Kidney (tissue), 14 donors: ENCODE results near the gene TMEM40. TPM values are rescaled to one million over a fixed set of nuclear protein-coding genes. Genes with fewer than 3 reads are reported as not detected.

ENCODE experiments used
- DNase-seq, 5 donors: peaks; one replicate each; pipeline ENCODE4 v3.0.0-alpha.2; 2013 to 2020
- FAIRE-seq: peaks from 2 replicates; lab custom pipeline; 2012; peaks lifted over from hg19 to GRCh38; lab: Jason Lieb, UNC
- H3K27ac ChIP-seq, 2 donors: one replicate each; pipeline ENCODE4 v1.7.0; 2013; ENCODE audit warnings: low read depth in 2 of 2, low read length in 2 of 2, inconsistent platforms in 1 of 2
- H3K27me3 ChIP-seq: one replicate; pipeline ENCODE4 v1.7.1; 2013; ENCODE audit warnings: low read length, inconsistent platforms; ENCODE audit not compliant: control insufficient read depth, insufficient read depth
- H3K36me3 ChIP-seq, 3 donors: one replicate each; pipeline versions ENCODE4 v1.7.0 to v1.7.1; 2013; ENCODE audit warnings: low read length in 3 of 3, control low read depth in 1 of 3, inconsistent platforms in 1 of 3; ENCODE audit not compliant: insufficient read depth in 3 of 3, control insufficient read depth in 2 of 3
- H3K4me1 ChIP-seq, 3 donors: one replicate each; pipeline versions ENCODE4 v1.7.0 to v1.7.1; 2013; ENCODE audit warnings: low read length in 3 of 3, inconsistent platforms in 1 of 3, low read depth in 1 of 3; ENCODE audit not compliant: control insufficient read depth in 2 of 3, insufficient read depth in 2 of 3
- H3K4me3 ChIP-seq, 3 donors: one replicate each; pipeline versions ENCODE4 v1.7.0 to v1.8.1; 2013; ENCODE audit warnings: low read length in 3 of 3, control low read depth in 1 of 3, inconsistent platforms in 1 of 3
- H3K9ac ChIP-seq, 3 donors: one replicate each; pipeline versions ENCODE4 v1.7.0 to v1.7.1; 2013; ENCODE audit warnings: low read length in 3 of 3, control low read depth in 1 of 3, inconsistent platforms in 1 of 3
- H3K9me3 ChIP-seq, 3 donors: one replicate each; pipeline versions ENCODE4 v1.7.0 to v1.7.1; 2013; ENCODE audit warnings: low read length in 3 of 3, control low read depth in 1 of 3, inconsistent platforms in 1 of 3; ENCODE audit not compliant: control insufficient read depth in 2 of 3, insufficient read depth in 1 of 3
- intact Hi-C: fragments of 100-400 bp; cut with DNase I; formaldehyde crosslinking; loops from one replicate; pipeline ENCODE4 v1.11.1; 2022
- polyA plus RNA-seq: library from polyadenylated mRNA; stranded (reverse); fragments of 350-450 nt; fragmentation: Illumina TruSeq; extraction: RNeasy Lipid Tissue Mini Kit (QIAGEN cat#74804); gene quantifications from one replicate; pipeline ENCODE4 v1.2.3, GENCODE V29; 2014; ENCODE audit warnings: low read depth, low replicate concordance; ENCODE audit not compliant: insufficient read depth
- total RNA-seq: library from RNA; stranded (reverse); fragmentation: NEBNext Ultra II Directional; extraction: Animal tissue kit (Norgen Biotek cat#: 25700); gene quantifications from one replicate; pipeline ENCODE4 v1.2.1, GENCODE V29; 2021
- TF ChIP-seq, protein P1 (sequence below): IDR thresholded peaks from 3 replicates; pipeline ENCODE4 v1.5.1; 2012; ENCODE audit warnings: mild to moderate bottlenecking, moderate library complexity, borderline replicate concordance; ENCODE audit not compliant: insufficient read depth; ENCODE audit errors: extremely low read depth
- donor health status: control.
- donor health status: control.
- donor health status: control.
- donor health status: control.
- donor health status: control.
- donor health status: DM: yes; HTN: yes; CAD: no.
- donor health status: Normal renal cell carcinoma (clear cell type).

The TMEM40 gene
- total and polyA plus RNA-seq, 2 donors from 2014 or later = 0.52 TPM; not detected in 1

DNA sequence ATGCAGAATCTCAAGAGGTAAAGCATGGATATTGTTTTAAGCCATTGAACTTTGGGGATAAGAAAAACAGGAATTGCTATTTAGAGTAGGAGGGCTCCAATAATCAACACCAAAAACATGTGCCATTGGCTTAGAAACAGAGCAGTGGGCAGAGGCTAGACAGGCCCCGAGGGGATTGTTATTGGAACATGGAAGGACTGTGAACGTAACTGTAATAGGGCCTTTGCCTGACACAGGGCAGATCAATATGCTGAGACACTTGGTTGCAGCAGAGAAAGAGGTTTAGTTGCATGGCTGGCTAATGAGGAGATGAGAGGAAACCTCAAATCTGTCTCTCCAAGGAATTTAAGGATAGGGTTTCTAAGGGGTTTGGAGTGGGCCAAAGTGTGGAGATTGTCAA, 58.3 kb downstream of the TMEM40 start:
- Histone ChIP-seq H3K4me3 (no peak overlapping the region), H3K36me3 (no peaks in the 10 kb centered on the region), H3K27me3 (no peaks in the 10 kb centered on the region), H3K27ac (no peak overlapping the region), H3K9ac (no peak overlapping the region), H3K4me1 (no peaks in the 10 kb centered on the region), H3K9me3 (no peaks in the 10 kb centered on the region)
- TF ChIP-seq, protein P1, sequence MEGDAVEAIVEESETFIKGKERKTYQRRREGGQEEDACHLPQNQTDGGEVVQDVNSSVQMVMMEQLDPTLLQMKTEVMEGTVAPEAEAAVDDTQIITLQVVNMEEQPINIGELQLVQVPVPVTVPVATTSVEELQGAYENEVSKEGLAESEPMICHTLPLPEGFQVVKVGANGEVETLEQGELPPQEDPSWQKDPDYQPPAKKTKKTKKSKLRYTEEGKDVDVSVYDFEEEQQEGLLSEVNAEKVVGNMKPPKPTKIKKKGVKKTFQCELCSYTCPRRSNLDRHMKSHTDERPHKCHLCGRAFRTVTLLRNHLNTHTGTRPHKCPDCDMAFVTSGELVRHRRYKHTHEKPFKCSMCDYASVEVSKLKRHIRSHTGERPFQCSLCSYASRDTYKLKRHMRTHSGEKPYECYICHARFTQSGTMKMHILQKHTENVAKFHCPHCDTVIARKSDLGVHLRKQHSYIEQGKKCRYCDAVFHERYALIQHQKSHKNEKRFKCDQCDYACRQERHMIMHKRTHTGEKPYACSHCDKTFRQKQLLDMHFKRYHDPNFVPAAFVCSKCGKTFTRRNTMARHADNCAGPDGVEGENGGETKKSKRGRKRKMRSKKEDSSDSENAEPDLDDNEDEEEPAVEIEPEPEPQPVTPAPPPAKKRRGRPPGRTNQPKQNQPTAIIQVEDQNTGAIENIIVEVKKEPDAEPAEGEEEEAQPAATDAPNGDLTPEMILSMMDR = no peak
- DNase-seq (no peak), FAIRE-seq (no peak)
- intact Hi-C loops = no loop called here

DNA sequence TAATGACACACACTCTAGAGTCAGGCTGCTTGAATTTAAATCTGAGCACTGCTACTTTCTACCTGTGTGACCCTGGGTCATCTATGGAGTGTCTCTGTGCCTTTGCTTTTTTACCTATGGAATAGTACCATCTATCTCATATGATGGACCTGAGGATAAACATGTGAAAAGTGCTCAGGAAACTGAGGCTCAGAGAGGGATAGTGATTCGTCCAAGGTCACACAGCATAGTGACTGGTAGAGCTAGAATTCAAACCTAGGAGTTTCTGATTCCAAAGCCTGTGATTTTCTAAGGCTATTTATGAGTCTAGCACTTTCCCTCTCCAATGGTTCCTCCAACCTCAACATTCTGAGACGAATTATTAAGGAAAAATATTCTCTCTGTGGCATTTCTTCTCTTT, 63.1 kb downstream of the TMEM40 start:
- DNase-seq = no peak
- TF ChIP-seq, protein P1 = no peak
- intact Hi-C loops = no loop called here
- Histone ChIP-seq H3K9me3 (no peaks in the 10 kb centered on the region), H3K27ac (no peak overlapping the region), H3K9ac (no peak overlapping the region), H3K36me3 (no peaks in the 10 kb centered on the region), H3K4me1 (no peaks in the 10 kb centered on the region), H3K4me3 (no peak overlapping the region), H3K27me3 (no peaks in the 10 kb centered on the region)
- FAIRE-seq = no peak

- Histone ChIP-seq H3K4me3 (no peak overlapping the region), H3K27me3 (no peaks in the 10 kb centered on the region), H3K4me1 (no peaks in the 10 kb centered on the region), H3K9me3 (no peaks in the 10 kb centered on the region), H3K9ac (no peak overlapping the region), H3K27ac (no peak overlapping the region), H3K36me3 (no peaks in the 10 kb centered on the region)
- intact Hi-C loops = no loop called here
- TF ChIP-seq, protein P1 = no peak
- no peak for DNase-seq
- no peak for FAIRE-seq
Observed at GRCh38 chr3:12695112-12695511, 63.9 kb downstream of the TMEM40 start.

GRCh38 chr3:12692444-12692843, 66.6 kb downstream of the TMEM40 start:
- TF ChIP-seq, protein P1 = no peak
- no peak overlapping the region for H3K4me3 ChIP-seq
- intact Hi-C loops = no loop called here
- no peak overlapping the region for H3K9ac ChIP-seq
- no peaks in the 10 kb centered on the region for H3K27me3 ChIP-seq
- DNase-seq (no peak), FAIRE-seq (no peak)
- H3K4me1 ChIP-seq = no peaks in the 10 kb centered on the region
- no peaks in the 10 kb centered on the region for H3K36me3 ChIP-seq
- H3K27ac ChIP-seq = no peak overlapping the region
- no peaks in the 10 kb centered on the region for H3K9me3 ChIP-seq
